Activated CD8-positive, alpha-beta memory T cell treated with anti-CD3 and anti-CD28 coated beads, Interleukin-2, amount 50 U/mL, for 24 hours (primary cell): ENCODE measurements around the gene NXPH3.

Experiments used
- DNase-seq: peaks from one replicate; pipeline ENCODE4 v3.0.0-alpha.2; 2020; ENCODE audit errors: extremely low read depth

Gene NXPH3

DNA sequence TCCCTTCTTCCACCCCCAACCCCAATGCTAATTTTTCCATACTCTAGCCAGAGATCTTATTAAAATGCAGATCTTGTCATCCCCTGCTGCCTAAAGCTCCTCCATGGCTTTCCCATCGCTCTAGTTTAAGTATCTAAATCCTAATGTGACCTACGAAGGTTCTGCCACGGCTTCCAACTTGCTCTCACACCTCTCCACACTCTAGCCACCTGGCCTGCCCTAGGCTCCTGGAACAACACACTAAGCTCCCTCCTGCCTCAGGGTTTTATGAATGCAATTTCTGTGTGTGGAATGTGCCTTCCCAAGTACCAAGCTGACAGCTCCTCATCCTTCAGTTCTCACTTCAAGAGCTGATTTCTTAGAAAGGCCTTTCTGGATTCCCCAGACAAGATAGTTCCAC, 16.6 kb downstream of the NXPH3 start:
- no peak for DNase-seq

DNA sequence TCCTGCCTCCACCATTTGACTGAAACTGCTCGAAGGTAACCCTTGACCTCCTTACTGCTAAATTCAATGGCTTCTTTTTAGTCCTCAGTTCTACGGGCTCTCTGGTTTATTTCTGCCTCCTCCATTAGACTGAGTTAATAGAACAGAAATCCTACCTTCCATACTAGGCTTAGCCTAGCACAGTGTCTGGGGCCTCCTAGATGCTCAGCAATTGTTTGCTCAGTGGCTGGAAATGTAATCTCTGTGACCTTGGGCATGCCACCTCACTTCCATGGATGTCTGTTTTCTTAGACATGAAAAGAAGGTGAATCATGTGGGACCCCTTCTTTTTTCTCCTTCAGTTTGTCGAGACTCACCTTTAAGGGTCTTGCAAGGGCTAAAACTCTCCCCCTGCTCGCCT, 19.7 kb downstream of the NXPH3 start:
- DNase-seq, result no peak

DNA sequence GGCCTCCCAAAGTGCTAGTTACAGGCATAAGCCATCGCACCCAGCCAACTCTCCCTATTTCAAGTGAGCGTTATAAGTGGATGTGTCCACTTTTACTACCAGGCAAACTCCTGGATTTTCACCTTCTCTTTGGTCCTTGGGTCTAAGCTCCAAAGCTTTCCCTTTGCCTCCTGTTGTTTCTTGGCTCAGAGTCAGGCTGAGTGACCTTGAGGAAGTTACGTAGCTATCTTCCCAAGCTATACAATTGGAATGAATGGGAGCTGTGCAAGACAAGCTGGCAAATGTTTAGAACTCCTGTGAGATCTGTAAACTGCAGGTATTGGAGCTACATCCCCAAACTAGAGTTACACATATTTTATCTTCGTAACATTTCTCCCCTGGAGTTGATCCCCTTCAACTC, 20.3 kb downstream of the NXPH3 start:
- no peak for DNase-seq

DNA sequence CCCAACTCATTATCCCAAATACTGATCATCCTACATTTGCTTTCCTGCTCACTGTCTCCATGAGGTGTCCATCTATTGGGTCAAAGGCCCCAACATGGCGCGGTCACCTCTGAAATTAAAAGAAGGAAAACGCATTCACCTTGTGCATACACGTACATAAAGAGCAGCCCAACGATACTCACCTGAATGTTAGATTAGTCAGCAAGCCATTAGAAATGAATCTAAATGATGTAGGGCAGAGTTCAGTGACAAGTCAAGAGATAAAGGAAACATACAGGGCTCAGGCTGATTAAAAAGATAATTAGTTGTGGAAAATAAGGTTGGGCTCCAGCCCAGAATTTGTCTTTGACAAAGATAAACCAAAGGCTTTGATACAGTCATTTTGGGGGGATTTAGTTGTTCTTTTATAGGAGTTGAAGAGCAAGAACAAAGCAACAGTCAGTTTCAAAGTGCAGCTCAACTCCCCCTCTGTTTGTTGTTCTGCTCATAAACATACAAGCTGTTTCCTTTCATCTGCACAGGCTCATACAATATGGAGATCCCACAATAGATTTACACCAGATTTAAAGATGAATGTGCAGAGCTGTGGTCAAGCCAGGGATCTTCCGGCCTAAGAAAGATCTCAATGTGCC, 21.1 kb downstream of the NXPH3 start:
- DNase-seq, result no peak

DNA sequence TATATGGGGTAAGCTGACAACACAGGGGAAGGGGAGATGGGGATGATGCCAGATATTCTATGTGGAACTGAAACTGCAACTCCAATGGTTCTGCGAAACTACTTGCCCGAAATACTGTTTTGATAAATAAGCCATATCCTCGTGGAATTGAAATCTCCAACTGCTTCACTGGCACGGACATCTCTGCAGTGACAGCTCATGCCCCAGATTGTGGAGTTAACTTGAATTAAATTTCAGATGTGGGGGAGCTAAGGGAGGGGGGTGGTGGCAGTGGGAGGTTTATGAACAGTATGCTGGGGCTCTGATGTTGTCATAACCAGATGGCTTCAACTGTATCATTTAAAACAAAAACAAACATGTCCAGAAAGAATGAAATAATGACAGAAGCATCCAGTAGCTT, 21.8 kb downstream of the NXPH3 start:
- no peak for DNase-seq

DNA sequence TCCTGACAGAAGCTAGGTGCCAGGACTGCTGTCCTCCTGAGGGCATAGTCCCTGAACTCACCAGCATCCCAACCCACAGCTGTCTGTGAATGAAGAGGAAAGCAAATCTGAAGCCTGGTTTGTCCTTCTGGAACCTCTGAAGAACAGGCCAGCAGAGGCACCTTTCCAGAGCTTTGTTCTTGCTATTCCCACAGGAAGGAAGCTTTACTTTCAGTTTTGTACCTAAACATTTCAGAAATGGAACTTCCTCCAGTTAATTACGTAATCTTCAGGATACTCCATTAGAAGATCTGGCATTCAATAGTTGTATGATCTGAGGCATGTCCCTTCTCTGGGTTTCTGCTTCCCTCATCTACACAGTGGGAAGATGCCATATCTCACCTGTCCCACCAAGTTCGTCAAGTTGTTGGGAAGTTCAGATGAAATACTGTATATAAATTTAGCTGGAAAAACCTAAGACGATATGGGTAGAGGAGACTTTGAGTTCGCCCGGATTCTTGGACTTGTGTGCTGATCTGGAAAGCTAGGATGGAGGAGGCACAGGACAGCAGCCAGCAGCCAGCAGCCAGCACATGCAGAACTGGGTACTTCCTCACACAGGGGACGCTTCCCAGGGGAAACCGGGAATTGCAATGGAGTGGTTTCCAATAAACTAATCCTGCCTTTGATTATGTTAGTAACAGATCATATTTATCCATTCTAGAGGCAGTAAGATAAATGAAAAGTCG, 22.4 kb downstream of the NXPH3 start:
- no peak for DNase-seq

DNA sequence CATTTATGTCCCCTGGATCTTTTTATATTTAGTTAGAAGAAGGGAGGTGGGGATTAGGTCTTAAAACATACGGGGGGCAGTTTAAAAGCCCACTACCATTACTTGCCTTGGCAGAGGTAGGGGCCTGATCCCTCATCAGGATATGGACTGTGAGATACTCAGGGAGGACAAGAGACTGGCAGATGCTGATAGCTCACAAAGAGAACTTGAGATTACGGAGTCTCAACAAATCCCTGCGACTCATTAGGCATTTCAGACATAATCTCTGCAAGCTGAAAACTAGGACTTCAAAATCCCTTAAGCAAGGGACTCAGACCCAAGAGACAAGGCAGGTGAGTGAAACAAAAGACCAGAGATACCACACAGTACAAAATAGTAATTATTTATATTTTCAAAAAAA, 23.2 kb downstream of the NXPH3 start:
- DNase-seq, result no peak

DNA sequence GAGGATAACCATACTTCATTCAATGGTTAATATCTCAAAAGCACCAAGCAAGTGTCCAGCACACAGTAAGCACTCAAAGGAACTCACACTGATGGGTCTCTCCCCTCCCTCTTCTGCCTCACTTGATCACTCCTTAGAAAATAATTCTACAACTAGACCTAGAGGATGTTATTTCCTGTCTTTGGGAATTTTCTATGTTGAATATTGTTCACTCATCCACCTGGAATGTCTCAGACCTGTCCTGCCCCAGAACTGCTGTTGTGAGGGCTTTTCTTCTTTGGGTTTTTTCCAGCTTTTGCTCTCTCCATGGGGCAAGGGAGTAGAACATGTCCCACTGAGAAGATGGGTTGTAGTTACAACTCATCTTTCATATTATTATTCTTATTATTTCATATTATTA, 25.3 kb downstream of the NXPH3 start:
- no peak for DNase-seq

DNA sequence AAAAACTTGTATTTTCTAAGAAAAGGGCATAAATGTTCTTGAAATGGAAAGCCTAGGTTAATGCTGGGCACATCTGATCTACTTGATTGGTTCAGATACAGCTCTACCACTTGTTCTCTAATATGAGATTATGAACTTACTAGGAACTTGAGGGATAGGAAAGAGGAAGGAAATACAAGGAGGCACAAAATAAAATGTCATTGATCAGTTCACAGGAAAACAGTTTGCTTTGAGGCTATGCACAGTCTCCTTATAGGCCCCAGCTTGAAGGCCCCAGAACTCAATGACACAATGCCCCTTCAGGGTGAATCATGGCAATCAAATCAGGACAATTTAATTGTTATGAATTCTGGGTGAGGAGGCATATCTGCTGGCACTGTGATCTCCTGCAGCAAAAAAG, 27.1 kb downstream of the NXPH3 start:
- DNase-seq, result no peak

DNA sequence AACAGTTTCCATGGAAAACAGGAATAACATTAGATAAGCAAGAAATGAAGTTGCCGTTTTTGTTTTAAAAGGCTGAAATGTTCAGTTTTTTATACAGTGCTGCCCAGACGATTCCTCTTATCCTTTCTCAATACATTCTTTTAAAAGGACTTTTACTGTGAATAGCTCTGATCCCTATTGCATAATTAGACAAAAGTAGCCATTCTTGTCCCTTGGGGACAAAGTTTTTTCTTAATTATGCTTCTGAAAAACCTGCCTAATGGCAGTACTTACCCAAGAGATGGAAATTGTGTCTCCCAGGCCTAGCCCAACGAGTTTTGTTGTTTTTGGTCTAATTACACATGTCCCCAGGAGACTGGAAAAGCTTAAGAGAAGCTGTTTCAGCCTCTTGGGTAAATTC, 27.6 kb downstream of the NXPH3 start:
- DNase-seq, result no peak

DNA sequence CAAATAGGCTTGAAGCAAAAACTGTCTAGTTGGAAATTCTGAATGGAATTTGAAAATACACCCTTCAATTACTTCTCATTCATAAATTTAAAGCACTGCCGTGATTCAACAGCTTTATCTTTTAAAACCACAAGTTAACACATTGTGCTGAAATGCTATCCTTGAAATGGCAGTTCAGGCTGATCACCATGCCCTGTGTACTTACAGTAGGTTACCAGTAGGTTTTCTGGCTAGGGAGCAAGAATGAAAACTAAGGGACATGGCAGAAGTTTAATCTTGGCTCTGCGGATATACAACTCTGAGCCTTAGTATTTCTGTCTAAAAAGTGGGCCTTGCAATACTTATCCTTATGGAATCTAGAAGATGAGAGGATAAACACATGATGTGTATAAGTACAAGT, 28.0 kb downstream of the NXPH3 start:
- DNase-seq, result no peak

DNA sequence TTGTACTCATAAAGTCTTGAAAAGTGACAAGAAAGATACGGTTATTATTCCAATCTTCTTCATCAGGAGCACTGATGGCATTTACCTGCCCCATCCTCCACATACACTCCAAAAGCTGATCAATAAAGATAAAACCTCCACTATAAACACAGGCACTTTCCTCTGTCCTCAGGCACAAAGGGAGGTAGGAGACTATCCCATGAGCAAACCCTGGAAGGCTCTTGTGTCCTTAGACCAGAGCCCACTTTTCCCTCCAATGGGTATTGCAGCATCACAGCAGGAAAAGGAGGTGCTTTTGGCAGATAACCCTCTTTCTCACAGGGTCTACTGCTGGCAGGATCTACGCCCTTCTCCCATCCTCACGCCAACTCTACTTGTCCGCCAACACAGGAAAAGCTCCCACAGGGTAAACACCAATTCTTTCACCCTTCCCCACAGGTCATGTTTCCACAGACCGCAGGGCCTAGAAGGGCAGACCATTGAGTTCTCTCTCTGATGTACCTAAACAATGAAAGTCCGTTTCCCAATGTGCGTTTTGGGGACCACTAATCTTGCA, 28.7 kb downstream of the NXPH3 start:
- DNase-seq, result no peak

DNA sequence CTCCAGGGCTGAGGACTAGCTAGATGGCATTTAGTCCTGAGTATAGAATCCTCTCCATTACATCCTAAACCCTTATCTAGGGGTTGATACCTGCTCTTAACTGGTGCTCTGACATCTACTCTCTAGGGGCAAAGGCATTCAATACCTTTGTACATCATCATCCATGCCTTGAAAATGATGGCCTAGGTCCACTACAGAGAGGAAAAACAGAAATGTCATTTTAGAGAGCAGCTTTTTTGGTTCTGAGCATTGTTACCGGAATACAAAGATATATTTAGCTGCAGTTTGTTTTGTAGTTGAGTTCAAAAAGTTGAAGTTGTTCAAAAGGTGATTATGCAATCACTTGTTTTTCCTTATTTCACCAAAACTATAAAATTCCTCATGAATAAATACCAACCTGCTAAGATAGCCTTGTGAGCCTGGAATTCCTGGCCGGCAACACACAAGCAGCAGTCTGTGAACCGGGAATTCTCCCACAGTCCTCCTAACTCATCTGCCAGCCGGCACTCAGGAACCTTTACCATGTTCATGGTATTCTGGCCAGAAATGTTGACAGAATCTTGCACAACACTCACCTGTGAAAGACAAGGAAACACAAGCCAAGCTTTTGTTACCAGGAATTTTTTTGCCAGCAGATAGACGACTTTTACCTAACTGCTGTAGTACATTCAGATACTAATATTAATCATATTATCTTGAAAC, 35.4 kb downstream of the NXPH3 start:
- DNase-seq, result no peak

DNA sequence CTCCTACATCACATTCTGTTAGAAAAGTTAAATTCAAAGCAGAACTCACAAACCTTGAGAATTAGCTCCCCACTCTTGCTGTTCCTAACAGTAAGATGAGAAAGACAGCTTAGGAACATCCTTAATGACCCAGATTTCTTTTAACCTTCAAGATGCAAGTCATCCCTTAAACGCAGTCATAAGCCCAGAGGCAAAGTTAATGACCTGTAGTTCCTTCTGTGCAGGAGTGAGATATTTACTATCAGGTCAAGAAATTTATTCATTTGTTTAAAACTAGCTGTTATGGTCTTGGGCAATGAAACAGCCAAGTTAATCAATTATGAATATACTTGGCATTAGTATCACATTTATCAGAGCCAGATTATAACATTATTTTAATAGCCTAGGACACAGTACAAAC, 37.1 kb downstream of the NXPH3 start:
- DNase-seq, result no peak

DNA sequence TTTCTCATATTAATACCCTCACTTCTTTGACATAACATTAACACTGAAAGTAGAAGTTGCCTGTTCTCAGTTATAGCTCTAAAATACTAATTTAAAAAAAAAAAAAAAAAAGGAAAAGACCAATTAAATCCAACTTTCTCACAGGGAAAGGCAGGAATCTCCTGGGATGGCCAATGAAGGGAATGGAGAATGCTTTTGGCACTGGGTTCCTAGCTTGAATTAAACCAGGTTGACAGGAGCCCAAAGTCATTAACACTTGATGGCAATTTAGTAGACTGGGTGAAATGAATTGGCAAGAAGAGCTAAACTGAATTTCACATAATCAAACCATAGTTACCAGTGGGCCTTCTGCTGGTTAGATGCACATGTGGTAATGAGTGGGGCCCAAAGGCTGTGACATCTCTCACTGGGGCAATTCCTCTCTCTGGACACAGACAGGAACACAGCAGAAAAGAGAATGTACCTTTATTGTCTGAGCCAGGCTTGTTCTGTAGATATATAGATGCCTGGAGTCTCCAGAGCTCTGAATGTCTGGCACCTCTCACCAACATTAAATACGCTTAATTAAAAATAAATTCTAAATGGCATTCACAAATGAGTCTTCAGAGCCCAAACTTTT, 37.6 kb downstream of the NXPH3 start:
- no peak for DNase-seq

DNA sequence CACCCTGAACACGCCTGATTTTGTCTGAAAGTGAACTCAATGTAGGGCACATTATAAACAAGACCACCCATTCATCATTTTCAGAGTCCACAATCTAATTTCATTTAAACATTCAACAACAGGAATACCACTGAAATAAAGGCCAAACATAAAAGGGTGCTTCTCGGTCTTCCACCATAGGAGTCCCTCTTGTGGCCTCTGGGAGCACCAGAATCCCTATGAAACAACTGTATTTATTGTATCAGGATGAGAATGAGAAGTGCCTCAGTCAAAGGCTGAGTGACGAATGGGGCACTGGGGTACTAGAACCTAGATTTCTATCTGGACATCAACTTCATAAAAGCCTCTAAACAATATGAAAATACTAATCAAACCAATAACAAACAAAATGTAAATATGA, 40.4 kb downstream of the NXPH3 start:
- no peak for DNase-seq

DNA sequence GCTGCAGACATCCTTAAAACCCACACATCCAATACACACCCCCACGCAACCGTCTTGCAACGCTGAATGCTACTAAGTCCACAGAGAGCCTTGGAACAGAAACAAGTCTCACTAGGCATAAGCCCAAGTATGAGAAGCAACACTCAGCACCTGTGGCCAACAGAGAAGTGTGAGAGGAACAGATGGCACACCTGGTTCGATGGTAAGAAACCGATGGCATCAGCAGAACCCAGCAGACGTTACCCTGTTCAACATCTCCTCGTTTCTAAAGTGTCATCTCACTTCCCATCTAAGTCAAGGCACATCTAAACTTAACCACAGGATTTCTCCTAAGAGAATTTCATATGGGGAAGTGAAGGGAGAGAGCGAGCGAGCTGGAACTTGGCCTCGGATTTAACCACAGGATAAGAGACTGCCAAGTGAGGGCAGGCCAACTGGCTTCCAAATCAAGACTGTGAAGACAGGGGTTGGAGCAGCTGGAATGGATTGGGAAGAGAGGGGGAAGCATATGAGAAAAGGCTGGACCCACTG, 41.0 kb downstream of the NXPH3 start:
- no peak for DNase-seq

DNA sequence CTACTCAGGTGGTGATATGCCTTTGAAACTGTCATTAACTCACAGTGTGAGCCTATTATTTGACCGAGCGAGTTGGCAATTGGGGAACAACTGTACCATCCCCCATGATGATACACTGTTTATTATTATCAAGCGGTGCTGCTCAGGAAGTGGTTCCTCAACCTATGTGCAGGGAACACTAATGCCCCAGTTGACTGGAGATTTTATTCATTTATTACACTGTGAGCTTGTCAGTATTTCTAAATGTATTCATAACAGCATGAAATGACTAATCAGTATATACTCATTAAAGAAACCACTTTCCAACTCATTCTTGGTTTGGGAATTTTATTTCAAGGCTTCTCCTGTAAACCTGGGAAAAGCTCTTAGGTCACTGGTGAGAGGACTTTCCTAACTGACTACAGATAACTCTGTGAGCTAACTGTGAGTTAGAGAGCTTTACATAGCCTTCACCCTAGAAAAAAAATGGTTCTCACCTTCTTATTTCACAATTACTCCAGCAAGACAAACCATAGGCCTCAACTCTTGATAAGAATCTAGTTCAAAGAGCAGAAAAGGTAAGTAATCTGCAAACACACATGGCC, 42.4 kb downstream of the NXPH3 start:
- no peak for DNase-seq

DNA sequence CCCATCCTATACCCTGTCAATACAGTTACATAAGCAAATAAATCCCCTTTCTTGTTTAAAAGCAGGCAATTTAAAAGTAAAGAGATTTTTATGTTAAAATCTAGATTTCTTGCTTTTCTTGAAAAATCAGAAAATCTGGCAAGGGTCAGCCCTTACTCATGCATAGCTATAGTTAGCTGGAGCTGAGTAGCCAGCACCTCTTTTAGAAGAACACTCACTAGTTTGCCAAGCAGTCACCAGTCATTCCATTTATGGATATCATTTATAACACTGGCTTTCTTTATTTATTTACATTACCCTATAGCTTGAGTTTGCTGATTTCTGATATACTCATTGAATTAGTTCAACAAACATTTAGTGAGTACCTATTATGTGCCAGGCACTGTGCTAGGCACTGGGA, 45.7 kb downstream of the NXPH3 start:
- DNase-seq, result no peak

DNA sequence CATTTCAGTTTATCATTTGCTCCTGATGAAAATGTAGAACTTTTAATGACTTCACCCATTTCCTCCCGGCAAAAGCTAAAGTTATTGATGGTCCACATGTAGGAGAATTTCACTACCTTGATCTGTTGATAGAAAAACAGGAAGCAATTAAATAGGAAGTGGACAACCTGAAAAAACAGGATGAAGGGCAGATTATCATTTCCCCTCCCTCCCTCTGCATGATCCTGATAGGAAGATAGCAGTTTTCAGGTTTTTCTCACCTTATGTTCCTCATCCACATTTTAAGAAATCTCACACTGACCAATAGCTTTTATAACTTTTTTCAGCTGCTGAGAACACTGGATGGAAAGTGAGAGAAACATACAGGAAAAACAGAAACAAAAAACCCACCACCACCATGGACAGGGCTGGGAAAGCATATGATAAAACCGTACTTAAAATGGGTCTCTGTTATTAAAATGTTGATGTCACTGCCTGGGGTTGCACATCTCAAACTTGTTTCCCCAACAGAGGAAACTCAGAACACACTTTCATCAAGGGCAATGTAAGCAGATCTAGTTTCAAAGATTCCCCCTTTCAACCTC, 46.4 kb downstream of the NXPH3 start:
- DNase-seq, result no peak

DNA sequence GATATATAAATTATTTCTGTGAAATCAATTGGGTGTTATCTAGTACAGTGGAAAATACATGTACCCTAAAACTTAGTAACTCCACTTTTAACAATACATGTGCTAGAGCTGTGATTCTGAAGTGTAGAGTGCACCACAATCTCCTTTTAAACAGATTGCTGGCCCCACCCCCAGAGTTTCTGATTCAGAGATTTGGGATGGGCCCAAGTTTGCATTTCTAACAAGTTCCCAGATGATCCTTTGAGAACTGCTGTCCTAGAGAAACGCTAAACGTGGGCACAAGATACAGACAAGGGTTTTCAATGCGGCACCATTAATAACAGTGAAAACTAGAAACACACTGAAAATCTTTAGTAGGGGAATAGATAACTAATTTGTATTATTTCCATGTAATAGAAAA, 49.2 kb downstream of the NXPH3 start:
- no peak for DNase-seq

DNA sequence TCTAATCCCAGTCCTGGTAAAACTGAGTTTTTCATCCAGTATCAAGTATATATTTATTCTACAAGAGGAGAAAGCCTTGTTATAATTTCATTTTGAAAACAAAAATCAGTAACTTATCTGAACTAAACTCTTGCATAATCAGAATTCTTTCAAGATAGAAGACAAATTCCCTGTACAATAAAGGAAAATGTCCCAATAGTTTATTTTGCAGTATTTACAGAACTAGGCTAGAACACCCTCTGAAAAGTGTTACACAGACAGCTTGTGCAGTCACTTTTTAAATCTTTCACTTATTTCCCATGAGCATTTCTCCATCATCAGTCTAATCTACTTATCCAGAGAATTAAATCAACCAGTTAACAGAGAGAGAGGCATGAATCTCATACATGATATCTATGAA, 53.8 kb downstream of the NXPH3 start:
- DNase-seq, result no peak
